ENCODE results near the gene SMARCA1.
A peak's percentile ranks its signal among the peaks of the same experiment; 100 is the strongest.
"Not testable (repeated sequence)": the region's sequence is repeated elsewhere in the genome, so short reads cannot be mapped to it uniquely, and the experiment has no call there.

The SMARCA1 gene, protein sequence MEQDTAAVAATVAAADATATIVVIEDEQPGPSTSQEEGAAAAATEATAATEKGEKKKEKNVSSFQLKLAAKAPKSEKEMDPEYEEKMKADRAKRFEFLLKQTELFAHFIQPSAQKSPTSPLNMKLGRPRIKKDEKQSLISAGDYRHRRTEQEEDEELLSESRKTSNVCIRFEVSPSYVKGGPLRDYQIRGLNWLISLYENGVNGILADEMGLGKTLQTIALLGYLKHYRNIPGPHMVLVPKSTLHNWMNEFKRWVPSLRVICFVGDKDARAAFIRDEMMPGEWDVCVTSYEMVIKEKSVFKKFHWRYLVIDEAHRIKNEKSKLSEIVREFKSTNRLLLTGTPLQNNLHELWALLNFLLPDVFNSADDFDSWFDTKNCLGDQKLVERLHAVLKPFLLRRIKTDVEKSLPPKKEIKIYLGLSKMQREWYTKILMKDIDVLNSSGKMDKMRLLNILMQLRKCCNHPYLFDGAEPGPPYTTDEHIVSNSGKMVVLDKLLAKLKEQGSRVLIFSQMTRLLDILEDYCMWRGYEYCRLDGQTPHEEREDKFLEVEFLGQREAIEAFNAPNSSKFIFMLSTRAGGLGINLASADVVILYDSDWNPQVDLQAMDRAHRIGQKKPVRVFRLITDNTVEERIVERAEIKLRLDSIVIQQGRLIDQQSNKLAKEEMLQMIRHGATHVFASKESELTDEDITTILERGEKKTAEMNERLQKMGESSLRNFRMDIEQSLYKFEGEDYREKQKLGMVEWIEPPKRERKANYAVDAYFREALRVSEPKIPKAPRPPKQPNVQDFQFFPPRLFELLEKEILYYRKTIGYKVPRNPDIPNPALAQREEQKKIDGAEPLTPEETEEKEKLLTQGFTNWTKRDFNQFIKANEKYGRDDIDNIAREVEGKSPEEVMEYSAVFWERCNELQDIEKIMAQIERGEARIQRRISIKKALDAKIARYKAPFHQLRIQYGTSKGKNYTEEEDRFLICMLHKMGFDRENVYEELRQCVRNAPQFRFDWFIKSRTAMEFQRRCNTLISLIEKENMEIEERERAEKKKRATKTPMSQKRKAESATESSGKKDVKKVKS

DNA sequence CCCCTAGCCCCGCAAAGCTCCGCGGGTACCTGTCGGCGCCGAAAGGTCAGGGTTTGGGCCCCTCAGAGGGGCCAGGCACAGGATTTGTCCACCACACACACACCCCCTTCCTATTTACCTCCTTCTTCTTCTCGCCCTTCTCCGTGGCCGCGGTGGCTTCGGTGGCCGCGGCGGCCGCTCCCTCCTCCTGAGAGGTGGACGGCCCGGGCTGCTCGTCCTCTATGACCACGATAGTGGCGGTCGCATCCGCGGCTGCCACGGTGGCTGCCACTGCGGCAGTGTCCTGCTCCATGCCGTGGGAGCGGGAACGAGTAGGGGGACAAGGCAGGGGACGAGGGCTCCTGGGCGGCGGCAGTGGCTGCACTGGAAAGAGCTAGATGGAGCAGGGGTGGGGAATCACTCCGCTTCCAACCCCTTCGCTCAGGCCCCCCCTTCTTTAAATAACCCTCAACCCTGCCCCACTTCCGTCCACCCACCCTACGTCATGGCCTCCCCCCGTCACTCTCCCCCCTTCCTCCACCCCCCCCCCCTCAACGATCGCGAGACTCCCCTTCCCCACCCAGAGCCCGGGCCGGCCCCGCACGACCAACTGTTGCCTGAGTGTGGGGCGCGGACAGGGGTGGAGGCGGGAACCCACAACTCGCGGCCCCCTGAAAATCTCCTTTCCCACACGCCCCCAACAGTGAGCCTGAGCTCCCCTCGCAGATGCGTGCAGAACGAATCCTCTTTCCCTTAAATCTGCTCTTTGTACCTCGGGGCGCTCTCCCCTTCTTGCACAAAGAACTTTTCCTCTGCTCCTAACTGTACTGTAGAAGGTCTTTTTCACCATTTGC, at the start of gene SMARCA1:
Gene SMARCA1, minus strand, starts transcription at position 412 of the 833 bp plus-strand sequence. Its CDS starts 120 bp downstream, at position 292.
- H3K4me3 Mint-ChIP-seq, result peak within 1 kb of the TSS; percentile 81
- peaks cover 2% of the 10 kb centered on the region for H3K36me3 Mint-ChIP-seq (ENCODE audit: insufficient read depth)
- DNase-seq (ENCODE audit: low spot score in 2 of 2) (no peak), ATAC-seq (replicated peaks; ENCODE audit: extremely low read depth, poor library complexity, severe bottlenecking) (no peak)
- H3K9me3 Mint-ChIP-seq, result no peaks in the 10 kb centered on the region
- H3K27ac Mint-ChIP-seq (ENCODE audit: low read depth), result peak within 1 kb of the TSS; percentile 62
- peaks cover 8% of the 10 kb centered on the region for H3K27me3 Mint-ChIP-seq
- H3K4me1 Mint-ChIP-seq, result peaks cover 5% of the 10 kb centered on the region

DNA sequence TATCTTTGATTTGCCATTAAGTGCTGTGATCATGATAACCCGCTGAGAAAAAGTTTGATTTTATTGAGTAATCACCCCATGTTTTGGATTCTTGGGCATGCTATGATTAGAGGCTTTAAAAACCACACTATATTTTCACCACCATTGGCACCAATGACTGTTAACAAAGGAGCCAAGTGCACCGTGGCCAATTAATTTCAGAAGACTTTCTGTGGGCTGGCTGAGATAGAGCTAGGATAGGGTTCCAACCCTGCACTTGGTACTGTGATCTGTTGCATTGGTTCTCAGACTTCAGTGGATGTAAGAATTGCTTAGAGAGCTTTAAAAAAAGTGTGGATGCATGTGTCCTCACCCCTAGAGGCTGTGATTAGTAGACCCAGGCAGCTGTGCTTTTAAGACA, 49.1 kb upstream of the SMARCA1 start:
- H3K4me1 Mint-ChIP-seq, result no peaks in the 10 kb centered on the region
- no peaks in the 10 kb centered on the region for H3K27me3 Mint-ChIP-seq
- no peak overlapping the region for H3K27ac Mint-ChIP-seq (ENCODE audit: low read depth)
- H3K9me3 Mint-ChIP-seq, result no peaks in the 10 kb centered on the region
- DNase-seq (ENCODE audit: low spot score in 2 of 2), result no peak
- ATAC-seq (replicated peaks; ENCODE audit: extremely low read depth, poor library complexity, severe bottlenecking), result no peak
- peaks cover 5% of the 10 kb centered on the region for H3K36me3 Mint-ChIP-seq (ENCODE audit: insufficient read depth)
- no peak overlapping the region for H3K4me3 Mint-ChIP-seq

DNA sequence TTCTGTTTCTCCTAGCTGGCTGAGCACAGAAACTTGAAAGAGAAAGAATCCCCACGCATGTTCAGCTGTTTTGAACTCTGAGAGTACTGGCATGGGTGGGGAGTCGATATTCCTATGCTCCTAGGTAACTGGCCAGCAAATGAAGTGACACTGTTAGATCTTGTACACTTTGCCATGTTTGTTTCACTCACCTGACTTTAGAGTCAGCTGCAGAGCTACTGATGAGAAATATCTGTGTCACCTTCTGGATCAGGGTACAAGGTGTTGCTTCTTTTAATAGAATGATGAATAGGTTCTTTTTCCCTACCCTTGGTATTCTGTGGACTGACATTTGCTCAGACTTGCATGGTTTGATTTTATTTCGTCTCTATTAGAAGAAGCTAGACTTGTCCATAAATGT, 45.1 kb upstream of the SMARCA1 start:
- Mint-ChIP-seq H3K27ac (ENCODE audit: low read depth) (no peak overlapping the region), H3K27me3 (no peaks in the 10 kb centered on the region), H3K4me3 (no peak overlapping the region), H3K36me3 (ENCODE audit: insufficient read depth) (peaks cover 3% of the 10 kb centered on the region), H3K4me1 (peaks cover 11% of the 10 kb centered on the region), H3K9me3 (no peaks in the 10 kb centered on the region)
- no peak for ATAC-seq (replicated peaks; ENCODE audit: extremely low read depth, poor library complexity, severe bottlenecking)
- DNase-seq (ENCODE audit: low spot score in 2 of 2), result no peak

DNA sequence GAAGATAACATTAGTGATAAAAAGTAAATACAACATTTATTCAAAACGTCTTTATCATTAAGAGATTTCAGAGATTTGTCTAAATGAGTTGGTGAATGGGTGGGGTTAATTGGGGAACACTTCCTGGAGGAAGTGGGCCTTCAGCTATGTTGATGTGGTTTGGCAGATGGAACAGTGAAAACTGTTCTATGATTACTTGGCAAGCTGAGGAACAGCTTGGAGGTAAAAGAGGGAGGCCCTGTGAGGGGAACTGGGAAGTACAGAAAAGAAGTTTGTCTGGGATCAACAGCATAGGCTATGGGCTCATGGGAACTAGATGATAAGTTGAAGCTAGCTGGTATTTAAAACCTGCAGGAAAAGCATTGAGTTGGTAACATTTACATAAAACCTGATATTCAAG, 42.8 kb upstream of the SMARCA1 start:
- ATAC-seq (replicated peaks; ENCODE audit: extremely low read depth, poor library complexity, severe bottlenecking) (no peak), DNase-seq (ENCODE audit: low spot score in 2 of 2) (no peak)
- H3K9me3 Mint-ChIP-seq, result no peaks in the 10 kb centered on the region
- H3K4me1 Mint-ChIP-seq, result peaks cover 11% of the 10 kb centered on the region
- H3K27me3 Mint-ChIP-seq, result no peaks in the 10 kb centered on the region
- H3K36me3 Mint-ChIP-seq (ENCODE audit: insufficient read depth), result peaks cover 5% of the 10 kb centered on the region
- H3K4me3 Mint-ChIP-seq, result no peak overlapping the region
- peak overlapping the region; percentile 22 for H3K27ac Mint-ChIP-seq (ENCODE audit: low read depth)

DNA sequence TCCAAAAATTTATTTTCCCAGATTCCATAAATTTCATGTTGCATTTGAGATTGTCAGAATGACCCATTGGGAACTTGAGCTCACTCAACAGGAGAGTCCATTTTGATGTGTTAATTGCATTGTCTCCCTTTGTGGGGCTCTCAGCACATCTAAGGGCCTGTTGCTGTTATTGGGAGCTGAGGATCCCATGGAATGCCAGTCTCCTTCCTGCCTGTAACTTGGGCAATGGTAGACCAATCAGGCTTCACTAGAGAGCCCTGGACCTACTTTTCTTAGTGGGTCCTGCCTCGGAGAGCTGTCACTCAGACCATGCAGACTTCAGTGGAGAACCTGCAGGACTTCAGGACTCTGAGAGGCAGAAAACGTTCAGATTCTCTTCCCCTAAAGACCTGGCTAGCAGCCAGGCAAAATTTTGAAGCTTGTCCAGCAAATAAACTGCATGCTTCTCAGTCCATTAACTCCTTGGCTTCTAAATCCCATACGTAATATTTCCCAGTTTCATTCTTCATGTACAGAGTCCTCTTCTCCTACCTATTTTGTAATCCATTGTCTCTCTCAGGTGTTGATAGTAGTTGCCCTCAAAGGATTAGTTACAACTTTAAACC, 41.9 kb upstream of the SMARCA1 start:
- Mint-ChIP-seq H3K27ac (ENCODE audit: low read depth) (no peak overlapping the region), H3K4me3 (no peak overlapping the region), H3K36me3 (ENCODE audit: insufficient read depth) (peaks cover 5% of the 10 kb centered on the region), H3K4me1 (peaks cover 11% of the 10 kb centered on the region), H3K27me3 (no peaks in the 10 kb centered on the region), H3K9me3 (no peaks in the 10 kb centered on the region)
- ATAC-seq (replicated peaks; ENCODE audit: extremely low read depth, poor library complexity, severe bottlenecking), result no peak
- DNase-seq (ENCODE audit: low spot score in 2 of 2), result no peak

DNA sequence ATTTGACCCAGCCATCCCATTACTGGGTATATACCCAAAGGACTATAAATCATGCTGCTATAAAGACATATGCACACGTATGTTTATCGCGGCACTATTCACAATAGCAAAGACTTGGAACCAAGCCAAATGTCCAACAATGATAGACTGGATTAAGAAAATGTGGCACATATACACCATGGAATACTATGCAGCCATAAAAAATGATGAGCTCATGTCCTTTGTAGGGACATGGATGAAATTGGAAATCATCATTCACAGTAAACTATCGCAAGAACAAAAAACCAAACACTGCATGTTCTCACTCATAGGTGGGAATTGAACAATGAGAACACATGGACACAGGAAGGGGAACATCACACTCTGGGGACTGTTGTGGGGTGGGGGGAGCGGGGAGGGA, 41.1 kb upstream of the SMARCA1 start:
- ATAC-seq (replicated peaks; ENCODE audit: extremely low read depth, poor library complexity, severe bottlenecking); H3K36me3 Mint-ChIP-seq (ENCODE audit: insufficient read depth); H3K9me3 Mint-ChIP-seq; H3K27me3 Mint-ChIP-seq; H3K4me3 Mint-ChIP-seq; H3K27ac Mint-ChIP-seq (ENCODE audit: low read depth); DNase-seq (ENCODE audit: low spot score in 2 of 2): not testable (repeated sequence)
- peaks cover 11% of the 10 kb centered on the region for H3K4me1 Mint-ChIP-seq

DNA sequence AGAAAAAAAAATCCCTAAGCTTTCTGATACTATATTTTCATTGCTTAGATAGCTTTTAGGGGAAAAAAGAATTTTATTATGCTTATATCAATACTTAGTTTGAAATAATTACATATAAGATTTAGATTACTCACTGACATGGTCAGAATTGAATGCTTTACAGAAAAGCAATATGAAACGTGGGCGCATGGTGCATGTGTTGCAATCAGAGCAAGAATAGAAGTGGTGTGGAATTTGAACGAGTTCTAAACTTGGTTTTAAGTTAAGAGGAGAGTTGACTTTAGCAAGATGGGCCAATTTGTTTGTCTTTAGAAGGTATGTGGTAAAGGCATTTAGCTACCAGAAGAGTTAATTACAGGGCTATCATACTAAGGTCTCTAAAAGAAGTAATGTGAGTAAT, 38.2 kb upstream of the SMARCA1 start:
- Mint-ChIP-seq H3K9me3 (no peaks in the 10 kb centered on the region), H3K27ac (ENCODE audit: low read depth) (no peak overlapping the region), H3K36me3 (ENCODE audit: insufficient read depth) (peaks cover 2% of the 10 kb centered on the region), H3K4me3 (no peak overlapping the region), H3K4me1 (peaks cover 11% of the 10 kb centered on the region), H3K27me3 (no peaks in the 10 kb centered on the region)
- DNase-seq (ENCODE audit: low spot score in 2 of 2), result no peak
- ATAC-seq (replicated peaks; ENCODE audit: extremely low read depth, poor library complexity, severe bottlenecking), result no peak

DNA sequence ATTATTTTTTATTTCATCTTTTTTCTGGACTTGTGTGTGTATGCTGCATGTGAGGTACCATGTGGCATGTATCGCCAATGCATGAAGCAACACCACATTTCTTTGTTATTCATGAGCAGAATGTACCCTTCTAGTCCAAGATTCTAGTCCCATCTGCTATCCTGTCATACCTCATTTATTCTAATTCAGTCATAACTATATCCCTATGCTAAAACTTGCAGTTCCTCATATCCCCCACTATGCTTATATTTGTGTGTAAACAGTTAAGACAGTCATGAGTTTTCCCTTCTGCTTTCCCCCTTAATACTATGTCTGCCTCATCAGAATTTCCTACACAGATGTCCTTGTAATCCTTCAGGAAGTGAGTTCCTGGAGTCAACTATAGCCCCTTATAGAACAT, 36.5 kb upstream of the SMARCA1 start:
- Mint-ChIP-seq H3K9me3 (no peaks in the 10 kb centered on the region), H3K36me3 (ENCODE audit: insufficient read depth) (peaks cover 5% of the 10 kb centered on the region)

DNA sequence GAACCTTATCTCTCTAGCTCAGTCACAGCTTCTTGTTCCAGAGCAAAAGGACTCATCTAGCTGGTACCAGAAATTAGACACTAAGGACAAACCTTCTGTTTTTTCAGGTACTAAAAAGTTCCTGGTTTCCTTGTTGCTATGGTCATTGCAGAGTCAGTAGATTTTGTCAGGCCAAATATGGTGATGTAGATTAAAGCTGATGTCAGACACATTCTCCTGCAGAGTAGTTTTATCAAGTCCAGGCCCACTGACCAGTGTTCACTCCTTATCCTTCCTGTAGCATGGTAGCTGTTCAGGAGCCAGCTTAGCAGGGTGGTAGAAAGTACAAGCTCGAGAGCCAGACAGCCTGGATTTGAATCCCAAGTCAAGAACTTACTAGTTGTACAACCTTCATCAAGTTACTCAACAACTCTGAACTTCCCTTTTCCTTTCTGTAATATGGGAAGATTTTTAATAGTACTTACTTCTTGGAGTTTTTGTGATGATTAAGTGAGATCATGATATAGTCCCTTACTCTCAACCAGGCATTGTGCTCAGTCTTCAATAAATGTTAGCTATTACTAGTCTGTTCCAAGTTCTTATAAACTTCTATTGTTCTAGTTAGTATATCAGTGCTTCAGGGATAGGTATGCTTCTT, 34.7 kb upstream of the SMARCA1 start:
- peaks cover 5% of the 10 kb centered on the region for H3K36me3 Mint-ChIP-seq (ENCODE audit: insufficient read depth)
- H3K4me3 Mint-ChIP-seq, result no peak overlapping the region
- no peaks in the 10 kb centered on the region for H3K27me3 Mint-ChIP-seq
- H3K27ac Mint-ChIP-seq (ENCODE audit: low read depth), result no peak overlapping the region
- H3K9me3 Mint-ChIP-seq, result no peaks in the 10 kb centered on the region
- DNase-seq (ENCODE audit: low spot score in 2 of 2) (no peak), ATAC-seq (replicated peaks; ENCODE audit: extremely low read depth, poor library complexity, severe bottlenecking) (no peak)
- no peaks in the 10 kb centered on the region for H3K4me1 Mint-ChIP-seq

More for the DNA sequence above, 36.5 kb upstream of the SMARCA1 start:
- Mint-ChIP-seq H3K27me3 (no peaks in the 10 kb centered on the region), H3K4me1 (no peaks in the 10 kb centered on the region), H3K4me3 (no peak overlapping the region), H3K27ac (ENCODE audit: low read depth) (no peak overlapping the region)
- DNase-seq (ENCODE audit: low spot score in 2 of 2) (no peak), ATAC-seq (replicated peaks; ENCODE audit: extremely low read depth, poor library complexity, severe bottlenecking) (no peak)

DNA sequence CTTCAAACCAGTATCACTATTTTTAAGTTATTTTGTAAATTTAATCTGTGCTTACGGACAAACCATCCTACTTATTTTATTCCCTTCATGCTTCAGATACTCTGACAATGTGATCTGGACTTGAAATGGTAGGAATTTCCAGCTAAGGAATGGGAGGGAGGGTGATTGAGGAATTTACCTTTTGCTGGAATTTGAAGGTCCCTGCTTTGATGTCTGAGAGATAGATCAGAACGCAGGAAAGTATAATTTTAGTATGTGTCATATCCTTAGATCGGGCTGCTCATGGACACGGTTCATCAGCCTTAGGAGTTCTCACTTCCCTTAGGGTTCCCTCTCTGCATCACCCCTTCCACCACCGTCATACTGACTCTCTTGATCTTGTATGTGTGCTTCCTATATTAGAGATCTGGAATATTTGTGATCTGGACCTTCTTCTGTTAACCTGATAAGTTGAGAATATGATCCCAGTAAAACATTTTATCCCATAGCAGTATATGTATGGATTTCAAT, 33.6 kb upstream of the SMARCA1 start:
- Mint-ChIP-seq H3K27ac (ENCODE audit: low read depth) (no peak overlapping the region), H3K27me3 (no peaks in the 10 kb centered on the region), H3K9me3 (no peaks in the 10 kb centered on the region), H3K4me3 (no peak overlapping the region), H3K4me1 (no peaks in the 10 kb centered on the region), H3K36me3 (ENCODE audit: insufficient read depth) (peaks cover 3% of the 10 kb centered on the region)
- ATAC-seq (replicated peaks; ENCODE audit: extremely low read depth, poor library complexity, severe bottlenecking) (no peak), DNase-seq (ENCODE audit: low spot score in 2 of 2) (no peak)

DNA sequence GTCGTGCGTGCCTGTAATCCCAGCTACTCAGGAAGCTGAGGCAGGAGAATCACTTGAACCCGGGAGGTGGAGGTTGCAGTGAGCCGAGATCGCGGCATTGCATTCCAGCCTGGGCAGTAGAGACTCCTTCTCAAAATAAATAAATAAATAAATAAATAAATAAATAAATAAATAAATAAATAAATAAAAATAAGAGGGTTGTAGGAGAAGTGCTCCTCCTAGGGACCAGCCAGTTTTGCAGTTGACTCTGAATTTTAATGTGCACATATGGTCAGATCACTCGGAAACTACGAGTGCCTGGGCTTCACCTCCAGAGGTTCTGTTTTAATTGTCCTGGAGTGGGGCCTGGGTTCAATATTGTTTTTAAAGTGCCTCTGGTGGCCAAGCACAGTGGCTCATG, 31.5 kb upstream of the SMARCA1 start:
- not testable (repeated sequence) for H3K4me1 Mint-ChIP-seq; ATAC-seq (replicated peaks; ENCODE audit: extremely low read depth, poor library complexity, severe bottlenecking); H3K27me3 Mint-ChIP-seq; H3K27ac Mint-ChIP-seq (ENCODE audit: low read depth); H3K36me3 Mint-ChIP-seq (ENCODE audit: insufficient read depth); H3K4me3 Mint-ChIP-seq; DNase-seq (ENCODE audit: low spot score in 2 of 2); H3K9me3 Mint-ChIP-seq

All from central memory CD8-positive, alpha-beta T cell (primary cell).